NCI-H1930 (cell line): ENCODE data around the gene TMEM271.
"Not testable (repeated sequence)": the region's sequence is repeated elsewhere in the genome, so short reads cannot be mapped to it uniquely, and the experiment has no call there.

Experiments
- DNase-seq, 2 experiments: peaks; one replicate each; lab custom pipeline; 2025; lab: John Stamatoyannopoulos, UW

Gene TMEM271

GRCh38 chr4:578451-579443 is 2.7 kb upstream of the TMEM271 start:
- DNase-seq = no peak

DNA sequence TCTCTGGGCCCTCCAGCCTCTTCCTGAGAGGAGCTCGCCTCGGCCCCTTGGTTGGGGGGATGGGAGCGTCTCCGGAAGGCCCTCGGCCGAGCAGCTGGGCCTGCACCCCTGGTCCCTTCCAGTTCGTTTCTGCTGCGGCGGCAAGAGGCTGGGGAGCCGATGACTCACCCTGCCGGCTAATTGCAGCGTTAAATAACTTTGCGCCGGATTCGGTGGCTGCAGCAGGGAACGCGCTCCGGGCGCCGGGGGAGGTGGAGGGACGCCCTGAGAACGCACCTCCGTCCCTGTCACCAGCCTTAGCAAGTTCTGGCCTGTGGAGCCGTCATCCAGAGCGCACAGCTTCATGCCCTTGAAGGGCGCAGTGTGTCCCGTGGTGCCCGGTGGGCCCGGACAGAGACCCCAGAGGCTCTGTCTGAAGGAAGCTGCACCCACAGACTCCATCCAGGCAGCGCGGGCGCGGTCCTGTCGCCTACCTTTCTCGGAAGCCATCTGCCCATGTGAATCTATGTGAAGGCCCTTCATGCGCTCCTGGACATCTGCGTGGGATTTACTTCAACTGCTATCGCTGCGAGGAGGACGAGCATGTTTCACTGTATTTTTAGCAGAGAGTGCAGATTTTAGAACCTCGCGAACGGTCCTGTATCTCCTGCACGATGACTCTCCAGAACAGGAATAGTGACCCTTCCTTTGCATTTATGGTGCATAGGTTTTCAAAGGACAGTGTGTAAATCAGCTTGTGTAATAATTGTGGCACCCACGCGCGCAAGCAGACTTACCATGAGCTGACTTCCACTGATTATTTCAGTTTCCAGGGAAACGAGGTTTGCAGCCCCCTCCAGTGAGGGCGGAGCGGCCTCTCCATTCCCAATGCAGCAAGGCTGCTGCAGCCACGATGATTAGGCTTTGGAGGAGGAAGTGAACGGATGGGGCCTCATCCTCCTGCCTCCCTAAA is 1.7 kb upstream of the TMEM271 start:
- no peak for DNase-seq

GRCh38 chr4:576991-577498 is 950 bp upstream of the TMEM271 start:
- no peak for DNase-seq

DNA sequence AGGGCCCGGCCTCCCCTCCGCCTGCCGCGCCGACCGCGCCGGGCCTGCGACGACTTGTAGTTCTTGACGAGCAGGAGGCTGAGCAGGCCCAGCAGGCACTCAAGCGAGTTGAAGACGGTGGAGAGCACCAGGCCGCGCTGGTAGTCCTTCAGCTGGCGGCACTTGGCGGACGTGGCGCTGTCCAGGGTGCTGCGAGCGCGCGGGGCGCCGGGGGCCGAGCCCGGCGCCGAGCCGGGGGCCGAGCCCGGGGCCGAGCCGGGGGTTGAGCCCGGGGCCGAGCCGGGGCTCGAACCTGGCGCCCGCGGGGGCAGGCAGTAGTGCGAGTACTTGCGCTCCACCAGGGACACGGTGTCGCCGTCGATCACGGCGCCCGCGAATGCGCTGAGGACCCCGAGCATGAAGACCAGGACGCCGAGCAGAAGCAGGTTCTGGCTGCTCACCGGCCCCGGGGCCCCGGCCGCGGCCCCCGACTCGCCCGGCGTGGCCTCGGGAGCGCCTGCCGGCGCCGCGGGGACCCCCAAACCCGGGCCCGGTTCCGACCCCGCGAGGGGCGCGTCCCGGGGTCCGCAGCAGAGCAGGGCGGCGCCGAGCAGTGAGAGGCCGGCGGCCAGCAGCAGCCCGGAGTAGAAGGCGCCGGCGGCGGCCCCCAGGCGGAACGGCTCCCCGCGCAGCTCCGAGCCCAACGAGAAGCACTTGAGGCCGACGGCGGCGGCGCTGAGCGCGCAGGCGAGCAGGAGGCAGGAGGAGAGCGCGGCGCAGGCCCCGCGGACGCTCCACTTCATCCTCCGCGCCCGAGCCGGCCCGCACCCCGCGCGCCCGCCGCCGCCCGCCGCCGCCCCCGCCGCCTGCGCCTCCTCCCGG is 584 bp downstream of the TMEM271 start:
- peak in 1 of 2 experiments; percentile 10 for DNase-seq

DNA sequence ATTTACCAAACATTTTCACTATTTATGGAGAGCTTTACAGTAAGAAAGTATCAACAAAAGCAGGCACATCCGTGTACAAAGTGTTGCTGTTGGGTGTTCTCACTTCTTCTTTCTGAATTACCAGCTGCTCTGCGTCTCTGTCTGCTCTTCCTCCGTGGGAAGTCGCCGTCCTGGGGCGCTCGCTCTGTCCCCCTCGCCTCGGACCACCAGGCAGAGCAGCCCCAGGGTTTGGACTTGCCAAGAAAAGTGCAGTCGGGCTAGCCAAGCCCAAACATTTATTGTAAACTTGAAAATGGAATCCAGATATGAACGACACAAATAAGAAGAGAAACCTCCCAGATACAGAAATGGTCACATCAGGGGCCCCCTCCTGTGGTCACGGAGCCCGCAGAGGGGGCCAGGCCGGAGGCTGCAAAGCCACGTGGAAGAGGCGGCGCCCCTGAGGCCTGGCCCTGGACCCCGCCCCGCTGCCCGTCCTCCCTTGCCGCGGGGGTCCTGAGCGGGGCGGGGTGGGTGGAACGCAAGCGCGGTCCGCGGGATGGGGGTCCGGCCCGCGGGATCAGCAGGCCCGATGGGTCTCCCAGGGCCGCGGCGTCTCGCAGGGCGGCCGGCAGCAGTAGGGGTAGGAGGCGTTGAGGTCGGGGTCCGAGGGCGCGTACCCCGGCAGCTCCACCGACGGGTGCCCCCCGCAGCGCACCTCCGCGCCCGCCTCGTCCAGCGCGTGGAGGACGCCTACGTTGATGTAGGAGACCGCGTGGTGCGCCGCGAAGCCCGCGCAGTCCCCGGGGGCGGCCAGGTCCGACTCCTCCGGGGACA is 1.5 kb downstream of the TMEM271 start:
- DNase-seq = no peak

DNA sequence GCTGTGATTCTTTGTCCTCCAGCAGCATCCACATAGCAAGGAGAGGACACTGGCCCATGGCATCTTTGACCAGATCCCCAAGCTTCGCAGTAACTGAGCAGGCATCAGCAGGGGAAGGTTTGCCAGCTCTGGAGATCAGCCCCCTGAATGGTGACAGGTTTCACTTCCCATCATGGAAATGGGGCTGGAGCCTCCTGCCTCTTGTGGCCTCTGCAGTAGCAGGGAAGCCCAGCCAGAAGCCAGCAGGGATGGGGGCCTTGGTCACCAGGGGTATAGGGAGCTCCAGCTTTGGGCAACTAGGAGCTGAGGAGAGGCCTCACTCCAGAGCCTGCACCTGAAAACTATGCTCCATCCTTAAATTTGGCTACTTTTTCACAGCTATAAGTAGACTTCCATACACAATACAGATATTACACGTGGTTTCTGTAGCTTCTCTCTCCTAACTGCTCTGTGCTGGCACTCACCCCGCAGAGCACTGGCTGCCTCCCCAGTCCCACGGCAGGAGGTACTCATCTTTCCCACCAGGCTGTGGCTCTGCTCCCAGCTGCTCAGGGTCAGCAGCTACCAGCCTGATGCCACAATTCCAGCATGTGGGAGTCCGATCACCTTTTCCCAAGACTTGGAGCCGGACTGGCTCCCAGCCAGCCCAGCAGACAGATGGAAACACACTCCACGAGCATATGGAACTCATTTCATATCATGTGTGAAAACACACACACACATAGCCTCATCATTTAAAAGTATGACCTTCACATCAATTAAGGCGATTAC is 2.8 kb downstream of the TMEM271 start:
- DNase-seq = no peak

GRCh38 chr4:572594-572993 is 3.5 kb downstream of the TMEM271 start:
- DNase-seq = no peak

- no peak for DNase-seq
Observed at GRCh38 chr4:571838-572572, 4.1 kb downstream of the TMEM271 start.

DNA sequence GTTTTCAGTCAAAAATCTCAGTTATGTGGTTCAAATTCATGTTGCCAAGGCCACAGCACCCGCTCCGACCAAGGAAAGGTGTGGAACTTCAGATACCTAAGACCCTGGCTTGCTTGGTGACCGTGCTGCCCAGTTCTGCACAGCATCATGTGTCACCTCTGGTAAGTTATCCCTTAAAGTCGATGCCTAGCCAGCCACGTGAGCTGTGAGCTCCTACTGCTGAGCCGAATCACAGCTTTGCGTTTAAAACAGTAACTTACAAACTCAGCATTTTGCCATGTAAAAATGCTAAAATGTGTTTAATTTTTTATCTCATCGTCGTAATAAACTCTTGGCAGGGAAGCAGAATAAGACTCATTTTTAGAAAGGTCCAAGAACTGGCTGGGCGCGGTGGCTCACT is 5.3 kb downstream of the TMEM271 start:
- DNase-seq = no peak

DNA sequence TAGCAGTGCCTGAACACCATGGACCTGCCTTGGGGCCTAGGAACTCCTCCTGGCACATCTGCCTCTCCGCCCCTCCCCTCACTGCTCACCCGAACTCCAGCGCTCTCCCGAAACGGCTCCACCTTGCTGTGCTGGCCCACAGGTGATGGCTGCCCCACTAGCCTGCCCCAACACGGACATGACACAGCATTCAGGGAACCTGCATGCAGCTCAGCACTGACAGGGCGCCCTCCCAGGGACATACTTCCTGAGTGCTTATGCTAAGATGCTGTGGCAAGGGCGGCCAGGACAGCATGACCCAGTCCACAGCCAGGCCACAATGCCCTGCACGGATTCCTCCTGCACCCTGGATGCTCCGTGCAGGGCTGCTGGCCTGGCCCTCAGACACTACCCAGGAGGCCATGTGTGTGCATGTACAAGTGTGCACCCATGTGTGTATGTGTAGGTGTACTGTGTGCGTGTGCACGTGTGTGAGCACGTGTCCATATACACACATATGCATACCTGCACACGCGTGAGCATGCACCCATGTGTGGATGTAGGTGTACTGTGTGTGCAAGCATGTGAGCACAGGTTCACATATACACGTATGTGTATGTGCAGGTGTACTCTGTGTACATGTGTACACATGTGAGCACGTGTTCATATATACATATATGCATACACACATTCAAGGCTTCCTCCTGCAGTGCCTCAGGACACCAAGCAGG is 6.0 kb downstream of the TMEM271 start:
- no peak for DNase-seq

DNA sequence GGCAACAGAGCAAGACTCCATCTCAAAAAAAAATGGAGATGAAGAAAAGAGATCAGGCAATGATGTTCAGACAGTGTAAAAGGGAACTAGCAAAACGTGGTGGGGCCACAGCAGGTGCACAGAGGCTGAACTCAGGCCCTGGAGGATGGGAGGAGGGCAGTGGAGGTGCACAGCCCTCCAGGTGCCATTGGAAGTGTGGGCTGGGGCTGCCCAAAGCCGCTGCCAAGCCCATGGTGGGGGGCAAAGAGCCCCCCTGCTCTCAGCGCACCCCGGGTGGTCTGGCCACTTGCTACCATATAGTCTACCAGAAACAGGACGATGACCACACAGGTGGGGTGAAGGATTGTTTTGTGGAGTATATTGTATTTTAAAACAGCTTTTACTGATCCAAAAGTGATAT is 7.1 kb downstream of the TMEM271 start:
- DNase-seq = no peak

DNA sequence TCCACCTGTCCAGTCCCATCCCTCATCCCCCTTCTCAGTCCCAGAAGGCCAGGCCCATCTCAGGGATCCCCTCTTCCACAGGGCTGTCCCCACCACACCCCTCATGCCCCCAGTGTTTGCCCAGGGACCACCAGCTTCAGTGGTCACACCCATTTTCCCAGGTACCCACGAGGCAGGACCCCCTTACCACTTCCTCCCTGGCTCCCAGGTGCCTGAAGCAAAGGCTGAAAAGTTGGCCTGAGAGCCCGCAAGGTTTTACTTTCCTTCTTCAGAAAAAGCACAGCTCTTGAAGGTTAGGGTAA is 7.8 kb downstream of the TMEM271 start:
- no peak for DNase-seq

DNA sequence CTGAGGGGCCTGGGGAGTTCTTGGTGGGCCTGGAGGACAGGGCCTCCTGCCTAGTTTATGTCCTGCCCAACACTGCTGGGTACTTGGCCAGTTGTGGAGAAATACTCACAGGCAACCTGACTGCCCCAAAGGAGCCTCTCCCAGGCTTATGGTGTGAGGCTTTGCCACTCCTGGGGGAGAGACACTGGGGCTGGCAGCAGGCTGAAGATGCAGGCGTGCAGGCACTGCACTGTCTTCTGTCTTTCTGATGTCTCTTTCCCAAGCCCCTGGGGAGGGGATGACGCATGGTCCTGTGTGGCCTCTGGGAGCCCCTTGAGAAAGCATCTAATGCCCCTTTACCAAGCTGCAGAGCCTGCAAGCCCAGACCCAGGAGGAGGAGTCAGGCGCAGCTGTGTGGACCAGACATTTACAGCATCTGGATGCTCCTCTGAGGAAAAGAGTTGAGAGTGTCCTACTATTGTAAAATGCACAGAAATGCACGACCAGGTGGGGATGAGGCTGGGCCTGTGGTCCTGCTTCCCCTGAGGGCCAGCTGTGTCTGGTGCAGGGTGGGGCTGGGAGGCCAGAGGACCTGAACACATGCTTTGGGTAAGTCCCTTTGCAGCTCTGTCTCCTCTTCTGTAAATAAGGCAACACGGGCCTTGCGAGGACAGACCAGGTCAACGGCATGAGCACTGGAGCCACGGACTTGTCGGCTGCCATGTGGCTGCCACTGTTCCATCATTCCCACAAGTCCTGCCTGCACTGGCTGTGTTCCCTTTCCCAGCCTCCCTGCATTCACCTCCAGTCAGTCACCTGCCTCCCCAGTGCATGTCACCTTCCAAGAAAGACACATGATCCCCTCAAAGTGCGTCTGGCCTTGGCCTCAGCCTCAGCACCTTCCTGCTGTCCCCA is 8.4 kb downstream of the TMEM271 start:
- DNase-seq = no peak

- no peak for DNase-seq
Observed at GRCh38 chr4:566508-567295, 9.4 kb downstream of the TMEM271 start.

DNA sequence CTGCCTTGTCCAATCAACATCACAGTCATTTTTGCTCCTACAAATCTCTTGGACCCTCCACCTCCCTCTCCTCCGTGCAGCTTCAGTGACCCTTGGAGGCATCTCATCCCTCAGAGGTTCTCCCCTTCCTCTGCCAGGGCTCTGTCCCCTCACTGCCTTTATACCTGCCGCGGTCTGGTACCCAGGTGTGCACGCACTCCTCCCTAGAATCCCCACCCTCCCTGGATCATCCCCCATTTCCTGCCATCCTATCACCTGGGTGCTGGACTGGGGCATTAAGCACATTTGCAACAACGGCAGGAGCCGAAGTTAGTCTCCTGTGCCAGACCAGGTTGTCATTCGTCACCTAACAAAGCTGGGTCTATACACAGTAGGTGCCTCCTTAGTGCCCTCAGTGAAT is 10.1 kb downstream of the TMEM271 start:
- no peak for DNase-seq

- not testable (repeated sequence) for DNase-seq
Observed at GRCh38 chr4:565614-566013, 10.5 kb downstream of the TMEM271 start.

DNA sequence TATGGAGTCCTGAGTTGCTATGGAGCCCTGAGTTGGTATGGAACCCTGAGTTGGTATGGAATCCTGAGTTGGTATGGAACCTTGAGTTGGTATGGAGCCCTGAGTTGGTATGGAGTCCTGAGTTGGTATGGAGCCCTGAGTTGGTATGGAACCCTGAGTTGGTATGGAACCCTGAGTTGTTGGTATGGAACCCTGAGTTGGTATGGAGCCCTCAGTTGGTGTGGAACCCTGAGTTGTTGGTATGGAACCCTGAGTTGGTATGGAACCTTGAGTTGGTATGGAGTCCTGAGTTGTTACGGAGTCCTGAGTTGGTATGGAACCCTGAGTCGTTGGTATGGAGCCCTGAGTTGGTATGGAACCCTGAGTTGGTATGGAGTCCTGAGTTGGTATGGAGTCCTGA is 13.6 kb downstream of the TMEM271 start:
- DNase-seq = not testable (repeated sequence)
